ENCODE measurements around the gene MYLK. TPM values are rescaled to one million over a fixed set of nuclear protein-coding genes. Genes with fewer than 3 reads are reported as not detected.

The MYLK gene
- polyA plus RNA-seq, 10 donors: 18.9 to 25.5 (median 22.7) TPM

GRCh38 chr3:123648696-123649405 is 235.3 kb downstream of the MYLK start:
- DNase-seq: no peak

GRCh38 chr3:123644358-123644757 is 239.8 kb downstream of the MYLK start:
- DNase-seq: no peak

- DNase-seq: no peak
Measured at GRCh38 chr3:123642957-123643330, 241.2 kb downstream of the MYLK start.

GRCh38 chr3:123642182-123642956 is 241.8 kb downstream of the MYLK start:
- peak; percentile 52 to 83 (median 68) for DNase-seq

GRCh38 chr3:123641505-123641904 is 242.6 kb downstream of the MYLK start:
- no peak for DNase-seq

- DNase-seq: peak in 1 of 3 donors; percentile 32
Measured at GRCh38 chr3:123640740-123641462, 243.2 kb downstream of the MYLK start.

- DNase-seq: no peak
Measured at GRCh38 chr3:123640311-123640710, 243.8 kb downstream of the MYLK start.

- DNase-seq: no peak
Measured at GRCh38 chr3:123638936-123639689, 245.0 kb downstream of the MYLK start.

GRCh38 chr3:123637841-123638240 is 246.3 kb downstream of the MYLK start:
- no peak for DNase-seq

GRCh38 chr3:123637131-123637530 is 247.0 kb downstream of the MYLK start:
- DNase-seq: no peak

GRCh38 chr3:123636431-123636841 is 247.7 kb downstream of the MYLK start:
- DNase-seq: peak in 1 of 3 donors; percentile 30

GRCh38 chr3:123635717-123636116 is 248.4 kb downstream of the MYLK start:
- DNase-seq: no peak

- no peak for DNase-seq
Measured at GRCh38 chr3:123635217-123635616, 248.9 kb downstream of the MYLK start.

- no peak for DNase-seq
Measured at GRCh38 chr3:123634149-123635051, 249.7 kb downstream of the MYLK start.

GRCh38 chr3:123633530-123633929 is 250.6 kb downstream of the MYLK start:
- no peak for DNase-seq

GRCh38 chr3:123632161-123632655 is 251.9 kb downstream of the MYLK start:
- DNase-seq: peak in 2 of 3 donors; percentile 24 to 60

GRCh38 chr3:123629747-123630047 is 254.4 kb downstream of the MYLK start:
- DNase-seq: no peak

- DNase-seq: no peak
Measured at GRCh38 chr3:123628996-123629746, 255.0 kb downstream of the MYLK start.

GRCh38 chr3:123627673-123628670 is 256.2 kb downstream of the MYLK start:
- no peak for DNase-seq

Data from muscle of back (tissue), 11 donors.